ENCODE measurements around the gene IER2.

DNA sequence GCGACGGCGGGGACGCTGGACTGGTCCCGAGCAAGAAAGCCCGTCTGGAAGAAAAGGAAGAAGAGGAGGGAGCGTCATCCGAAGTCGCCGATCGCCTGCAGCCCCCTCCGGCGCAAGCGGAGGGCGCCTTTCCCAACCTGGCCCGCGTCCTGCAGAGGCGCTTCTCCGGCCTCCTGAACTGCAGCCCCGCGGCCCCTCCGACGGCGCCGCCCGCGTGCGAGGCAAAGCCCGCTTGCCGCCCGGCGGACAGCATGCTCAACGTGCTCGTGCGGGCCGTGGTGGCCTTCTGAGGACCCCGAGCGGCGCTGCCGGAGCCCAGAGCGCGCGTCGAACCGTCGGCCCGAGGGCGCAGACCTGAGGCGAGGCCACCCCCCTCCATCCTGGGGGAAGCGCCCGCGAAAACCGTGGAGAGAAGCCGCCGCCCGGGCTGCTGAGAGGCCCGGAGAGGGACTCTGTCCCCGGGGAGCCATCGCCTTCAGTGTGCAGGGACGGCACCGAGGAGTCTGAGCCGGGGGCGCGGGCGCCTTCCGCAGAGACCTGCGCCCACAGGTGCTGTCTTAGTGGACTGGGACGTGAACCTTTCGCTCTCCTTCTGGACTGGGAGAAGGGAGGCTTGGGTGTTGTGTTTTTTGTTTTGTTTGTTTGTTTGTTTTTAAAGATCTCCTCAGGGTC is 3.5 kb downstream of the IER2 start:
- TF ChIP-seq, protein P1, sequence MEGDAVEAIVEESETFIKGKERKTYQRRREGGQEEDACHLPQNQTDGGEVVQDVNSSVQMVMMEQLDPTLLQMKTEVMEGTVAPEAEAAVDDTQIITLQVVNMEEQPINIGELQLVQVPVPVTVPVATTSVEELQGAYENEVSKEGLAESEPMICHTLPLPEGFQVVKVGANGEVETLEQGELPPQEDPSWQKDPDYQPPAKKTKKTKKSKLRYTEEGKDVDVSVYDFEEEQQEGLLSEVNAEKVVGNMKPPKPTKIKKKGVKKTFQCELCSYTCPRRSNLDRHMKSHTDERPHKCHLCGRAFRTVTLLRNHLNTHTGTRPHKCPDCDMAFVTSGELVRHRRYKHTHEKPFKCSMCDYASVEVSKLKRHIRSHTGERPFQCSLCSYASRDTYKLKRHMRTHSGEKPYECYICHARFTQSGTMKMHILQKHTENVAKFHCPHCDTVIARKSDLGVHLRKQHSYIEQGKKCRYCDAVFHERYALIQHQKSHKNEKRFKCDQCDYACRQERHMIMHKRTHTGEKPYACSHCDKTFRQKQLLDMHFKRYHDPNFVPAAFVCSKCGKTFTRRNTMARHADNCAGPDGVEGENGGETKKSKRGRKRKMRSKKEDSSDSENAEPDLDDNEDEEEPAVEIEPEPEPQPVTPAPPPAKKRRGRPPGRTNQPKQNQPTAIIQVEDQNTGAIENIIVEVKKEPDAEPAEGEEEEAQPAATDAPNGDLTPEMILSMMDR (IDR thresholded peaks at IDR 0.05; ENCODE audit: low read depth, low read length), result no peak
- no peak for TF ChIP-seq EZH2phosphoT487 (IDR thresholded peaks at IDR 0.05; ENCODE audit: low read depth)

All from OCI-LY3 (cell line).